ENCODE results near the gene ADAP1. TPM values are rescaled to one million over a fixed set of nuclear protein-coding genes. Genes with fewer than 3 reads are reported as not detected.

ADAP1 gene
- total and polyA plus RNA-seq, 2 of the 13 experiments (the other 11 are each of a cell fraction or from before 2014, with no cell fraction given), result 10.5 to 24.6 TPM

DNA sequence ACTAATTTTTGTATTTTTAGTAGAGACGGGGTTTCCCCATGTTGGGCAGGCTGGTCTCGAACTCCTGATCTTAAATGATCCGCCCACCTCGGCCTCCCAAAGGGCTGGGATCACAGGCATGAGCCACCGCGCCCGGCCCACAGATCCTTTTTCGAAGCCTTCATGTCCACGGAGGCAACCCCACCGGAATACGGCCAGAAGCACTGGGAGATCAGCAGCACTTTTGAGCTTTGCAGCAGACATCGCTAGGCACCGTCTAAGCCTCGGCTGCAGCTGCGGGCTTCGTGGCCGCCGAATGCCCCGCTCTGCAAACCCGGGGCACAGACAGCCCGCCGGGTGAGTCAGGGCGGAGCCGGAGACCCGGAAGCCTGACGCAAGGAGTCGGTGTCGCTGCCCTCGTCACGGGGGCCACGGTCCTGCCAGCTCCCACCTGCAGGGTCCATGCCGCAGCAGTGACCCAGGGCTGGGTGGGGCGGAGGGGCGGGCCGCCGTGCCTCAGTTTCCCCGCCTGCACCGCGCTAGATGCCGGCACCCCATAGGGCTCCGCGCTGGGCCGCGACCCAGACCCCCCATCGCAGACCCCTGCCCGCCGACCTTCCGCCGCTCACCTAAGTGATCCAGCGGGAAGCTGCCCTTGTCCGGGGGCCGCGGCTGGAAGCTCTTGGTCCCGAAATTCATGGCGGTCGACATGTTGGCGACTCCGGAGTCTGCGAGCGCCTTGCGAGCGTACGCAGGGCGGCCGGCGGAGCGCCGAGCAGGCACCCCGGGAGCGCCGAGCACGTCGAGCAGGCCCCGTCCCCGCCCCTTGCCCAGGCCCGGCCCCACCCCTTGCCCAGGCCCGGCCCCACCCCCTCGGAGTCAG is 20.6 kb upstream of the ADAP1 start, which contains the start of gene COX19 (continued):
- TF ChIP-seq ZNF737 (CRISPR knock-in tag; IDR thresholded peaks at IDR 0.05; ENCODE audit: borderline replicate concordance) (no peak), ZSCAN30 (CRISPR knock-in tag; IDR thresholded peaks at IDR 0.05) (peak; percentile 87; the same call in 1 of the 2 replicates), HNF1B (CRISPR knock-in tag; IDR thresholded peaks at IDR 0.05) (peak; percentile 55; the same call in 1 of the 2 replicates), ZNF773 (CRISPR knock-in tag; IDR thresholded peaks at IDR 0.05; ENCODE audit: borderline replicate concordance) (peak; percentile 57; the same call in 1 of the 2 replicates), ISX (CRISPR knock-in tag; conservative IDR thresholded peaks at IDR 0.05) (no peak), ZNF430 (CRISPR knock-in tag; IDR thresholded peaks at IDR 0.05) (peak; percentile 87), SETDB1 (CRISPR knock-in tag; IDR thresholded peaks at IDR 0.05; ENCODE audit: borderline replicate concordance) (no peak), ZNF3 (CRISPR knock-in tag; IDR thresholded peaks at IDR 0.05) (no peak; the same call in 1 of the 2 replicates), KLF16 (CRISPR knock-in tag; IDR thresholded peaks at IDR 0.05) (peak in 1 of 2 experiments; percentile 80; a peak in 1 of 4 replicates), CC2D1A (CRISPR knock-in tag; IDR thresholded peaks at IDR 0.05) (0 out of 2 replicates have a peak, but pooled peaks have one; percentile 15), GTF3A (CRISPR knock-in tag; conservative IDR thresholded peaks at IDR 0.05) (peak; percentile 93), ZNF605 (CRISPR knock-in tag; IDR thresholded peaks at IDR 0.05) (peak; percentile 42; the same call in 1 of the 2 replicates), ZNF891 (CRISPR knock-in tag; IDR thresholded peaks at IDR 0.05) (peak; percentile 58), ZFP82 (CRISPR knock-in tag; IDR thresholded peaks at IDR 0.05; ENCODE audit: borderline replicate concordance) (peak; percentile 48; the same call in 1 of the 2 replicates), STAT5B (CRISPR knock-in tag; IDR thresholded peaks at IDR 0.05) (0 out of 2 replicates have a peak, but pooled peaks have one; percentile 73), SP5 (CRISPR knock-in tag; IDR thresholded peaks at IDR 0.05; ENCODE audit: borderline replicate concordance, low read depth) (peak; percentile 60), ZNF660 (CRISPR knock-in tag; IDR thresholded peaks at IDR 0.05; ENCODE audit: borderline replicate concordance, low read depth) (no peak), ZNF788 (CRISPR knock-in tag; IDR thresholded peaks at IDR 0.05; ENCODE audit: borderline replicate concordance) (peak; percentile 86; the same call in 1 of the 2 replicates)
- TF ChIP-seq, protein P1, sequence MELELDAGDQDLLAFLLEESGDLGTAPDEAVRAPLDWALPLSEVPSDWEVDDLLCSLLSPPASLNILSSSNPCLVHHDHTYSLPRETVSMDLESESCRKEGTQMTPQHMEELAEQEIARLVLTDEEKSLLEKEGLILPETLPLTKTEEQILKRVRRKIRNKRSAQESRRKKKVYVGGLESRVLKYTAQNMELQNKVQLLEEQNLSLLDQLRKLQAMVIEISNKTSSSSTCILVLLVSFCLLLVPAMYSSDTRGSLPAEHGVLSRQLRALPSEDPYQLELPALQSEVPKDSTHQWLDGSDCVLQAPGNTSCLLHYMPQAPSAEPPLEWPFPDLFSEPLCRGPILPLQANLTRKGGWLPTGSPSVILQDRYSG (CRISPR knock-in tag; IDR thresholded peaks at IDR 0.05), result peak; percentile 44; the same call in 1 of the 2 replicates
- TF ChIP-seq, protein P2, sequence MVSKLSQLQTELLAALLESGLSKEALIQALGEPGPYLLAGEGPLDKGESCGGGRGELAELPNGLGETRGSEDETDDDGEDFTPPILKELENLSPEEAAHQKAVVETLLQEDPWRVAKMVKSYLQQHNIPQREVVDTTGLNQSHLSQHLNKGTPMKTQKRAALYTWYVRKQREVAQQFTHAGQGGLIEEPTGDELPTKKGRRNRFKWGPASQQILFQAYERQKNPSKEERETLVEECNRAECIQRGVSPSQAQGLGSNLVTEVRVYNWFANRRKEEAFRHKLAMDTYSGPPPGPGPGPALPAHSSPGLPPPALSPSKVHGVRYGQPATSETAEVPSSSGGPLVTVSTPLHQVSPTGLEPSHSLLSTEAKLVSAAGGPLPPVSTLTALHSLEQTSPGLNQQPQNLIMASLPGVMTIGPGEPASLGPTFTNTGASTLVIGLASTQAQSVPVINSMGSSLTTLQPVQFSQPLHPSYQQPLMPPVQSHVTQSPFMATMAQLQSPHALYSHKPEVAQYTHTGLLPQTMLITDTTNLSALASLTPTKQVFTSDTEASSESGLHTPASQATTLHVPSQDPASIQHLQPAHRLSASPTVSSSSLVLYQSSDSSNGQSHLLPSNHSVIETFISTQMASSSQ (IDR thresholded peaks at IDR 0.05; ENCODE audit: low read depth), result no peak
- TF ChIP-seq, protein P2 (CRISPR knock-in tag; IDR thresholded peaks at IDR 0.05; ENCODE audit: borderline replicate concordance), result peak; percentile 76
- TF ChIP-seq, protein P3, sequence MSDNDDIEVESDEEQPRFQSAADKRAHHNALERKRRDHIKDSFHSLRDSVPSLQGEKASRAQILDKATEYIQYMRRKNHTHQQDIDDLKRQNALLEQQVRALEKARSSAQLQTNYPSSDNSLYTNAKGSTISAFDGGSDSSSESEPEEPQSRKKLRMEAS (IDR thresholded peaks at IDR 0.05), result no peak
